Endothelial cell of umbilical vein (primary cell): ENCODE measurements around the gene MDFI. TPM values are rescaled to one million over a fixed set of nuclear protein-coding genes. Genes with fewer than 3 reads are reported as not detected.

Source experiments
- BruUV-seq: library from RNA; stranded (reverse); fragments of 400-500 nt; replicated peaks from 2 replicates; lab custom pipeline; 2021; lab: Mats Ljungman, UMichigan
- CTCF ChIA-PET: fragments of 300-600, 350-600 bp; sonication (Branson Sonifier 250); formaldehyde crosslinking; loops from one replicate; lab custom pipeline; 2021; ENCODE audit warnings: antibody characterized with exemption, inconsistent platforms; lab: Charles Lee
- POLR2A ChIA-PET: fragments of 300-600, 350-600 bp; sonication (Branson Sonifier 250); formaldehyde crosslinking; loops from one replicate; lab custom pipeline; 2021; ENCODE audit warnings: antibody characterized with exemption, inconsistent platforms; lab: Charles Lee
- DNase-seq: peaks from one replicate; pipeline ENCODE4 v3.0.0-alpha.2; 2011; ENCODE audit warnings: low read depth, low spot score
- FAIRE-seq: peaks from 2 replicates; lab custom pipeline; 2011; peaks lifted over from hg19 to GRCh38; lab: Jason Lieb, UNC
- H2AFZ ChIP-seq: 2 replicates; pipeline ENCODE4 v1.6.0; 2012; ENCODE audit warnings: low read depth, low read length, control low read depth, inconsistent platforms
- H3K27ac ChIP-seq: 2 replicates; pipeline ENCODE4 v1.5.1; 2011; ENCODE audit warnings: low read depth, mild to moderate bottlenecking, control low read depth, low read length, moderate library complexity; ENCODE audit not compliant: insufficient read depth
- H3K27me3 ChIP-seq, 2 experiments: 2 replicates each; pipeline versions ENCODE4 v1.6.0 to v1.6.1; 2011; ENCODE audit warnings: low read length in 2 of 2, mixed read lengths in 1 of 2; ENCODE audit not compliant: control insufficient read depth in 2 of 2, insufficient read depth in 2 of 2
- H3K36me3 ChIP-seq, 2 experiments: 2 replicates in 1 of 2; 3 replicates in 1 of 2; pipeline ENCODE4 v1.5.1; 2011; ENCODE audit warnings: low read length in 2 of 2, mild to moderate bottlenecking in 1 of 2, moderate library complexity in 1 of 2; ENCODE audit not compliant: control insufficient read depth in 2 of 2, insufficient read depth in 2 of 2; ENCODE audit errors: extremely low read depth in 1 of 2
- H3K4me1 ChIP-seq: 3 replicates; pipeline ENCODE4 v1.5.1; 2011; ENCODE audit warnings: mild to moderate bottlenecking, low read length; ENCODE audit not compliant: control insufficient read depth, insufficient read depth; ENCODE audit errors: extremely low read depth
- H3K4me2 ChIP-seq: 2 replicates; pipeline ENCODE4 v1.6.1; 2011; ENCODE audit warnings: low read length, control low read depth, mixed read lengths; ENCODE audit not compliant: insufficient read depth
- H3K4me3 ChIP-seq, 3 experiments: fragments of 200-600 bp in 1 of 3; sonication (generic), shearing (Covaris generic) in 1 of 3; replicated peaks in 1 of 3; 2 replicates each; pipeline ENCODE4 v1.5.1; 2011 to 2016; ENCODE audit warnings: control low read depth in 3 of 3, low read length in 3 of 3, mild to moderate bottlenecking in 2 of 3, inconsistent platforms in 1 of 3, low read depth in 1 of 3, moderate library complexity in 1 of 3; ENCODE audit not compliant: insufficient read depth in 1 of 3
- H3K79me2 ChIP-seq: 2 replicates; pipeline ENCODE4 v1.6.0; 2012; ENCODE audit warnings: low read length, inconsistent platforms; ENCODE audit not compliant: control insufficient read depth, insufficient read depth
- H3K9ac ChIP-seq: replicated peaks from 2 replicates; pipeline ENCODE3; 2011; ENCODE audit warnings: low read length, control low read depth; ENCODE audit not compliant: insufficient read depth; ENCODE audit errors: extremely low read depth
- H3K9me1 ChIP-seq: replicated peaks from 3 replicates; pipeline ENCODE4 v1.6.0; 2011; ENCODE audit warnings: mild to moderate bottlenecking, low read length; ENCODE audit not compliant: control insufficient read depth, insufficient read depth; ENCODE audit errors: extremely low read depth
- H3K9me3 ChIP-seq: replicated peaks from 2 replicates; pipeline ENCODE4 v1.5.1; 2012; ENCODE audit warnings: low read length, inconsistent platforms; ENCODE audit not compliant: control insufficient read depth, insufficient read depth
- H4K20me1 ChIP-seq: replicated peaks from 2 replicates; pipeline ENCODE3; 2011; ENCODE audit warnings: mild to moderate bottlenecking, low read length; ENCODE audit not compliant: control insufficient read depth, insufficient read depth; ENCODE audit errors: extremely low read depth
- CTCF ChIP-seq, 2 donors: IDR thresholded peaks; 1 replicate in 1 of 2; 2 replicates in 1 of 2; pipeline ENCODE4 v1.5.1; 2011; ENCODE audit warnings: low read length in 2 of 2, mild to moderate bottlenecking in 2 of 2, moderate library complexity in 2 of 2, control low read depth in 1 of 2, inconsistent platforms in 1 of 2, low read depth in 1 of 2; ENCODE audit not compliant: insufficient read depth in 1 of 2; ENCODE audit errors: extremely low read depth in 1 of 2
- EZH2 ChIP-seq: IDR thresholded peaks from 2 replicates; pipeline ENCODE4 v1.6.1; 2012; ENCODE audit warnings: borderline replicate concordance, low read depth, mild to moderate bottlenecking, moderate library complexity, low read length, inconsistent platforms; ENCODE audit not compliant: severe bottlenecking
- FOS ChIP-seq: IDR thresholded peaks from 2 replicates; pipeline ENCODE4 v1.6.1; 2011; ENCODE audit warnings: mild to moderate bottlenecking, low read length, moderate library complexity, borderline replicate concordance; ENCODE audit not compliant: insufficient read depth
- GATA2 ChIP-seq: IDR thresholded peaks from 2 replicates; pipeline ENCODE4 v1.7.0; 2011; ENCODE audit warnings: low read depth, mild to moderate bottlenecking, moderate library complexity, mixed read lengths, low read length; ENCODE audit not compliant: insufficient read length, insufficient read depth
- JUN ChIP-seq: IDR thresholded peaks from 2 replicates; pipeline ENCODE4 v1.6.1; 2011; ENCODE audit warnings: borderline replicate concordance, low read depth; ENCODE audit not compliant: insufficient read length, insufficient read depth
- MAX ChIP-seq: IDR thresholded peaks from 2 replicates; pipeline ENCODE4 v1.6.1; 2011; ENCODE audit not compliant: insufficient read depth, insufficient read length
- MYC ChIP-seq: IDR thresholded peaks from one replicate; pipeline ENCODE4 v1.6.1; 2011; ENCODE audit warnings: mild to moderate bottlenecking, low read depth, low read length
- POLR2A ChIP-seq: IDR thresholded peaks from 2 replicates; pipeline ENCODE4 v1.6.1; 2012; ENCODE audit warnings: low read depth, mild to moderate bottlenecking, control low read depth, low read length
- POLR2AphosphoS5 ChIP-seq: IDR thresholded peaks from 2 replicates; pipeline ENCODE4 v1.6.1; 2012; ENCODE audit warnings: low read depth, mild to moderate bottlenecking, control low read depth, low read length, moderate library complexity; ENCODE audit not compliant: insufficient read depth
- dilution Hi-C: fragments of 300-500 bp; cut with MboI; formaldehyde crosslinking; loops from one replicate; pipeline ENCODE4 v1.15.0; 2019; ENCODE audit warnings: low sequenced_read_pairs; ENCODE audit not compliant: extremely low pct_ligation_motif_present
- intact Hi-C: fragments of 100-400 bp; cut with micrococcal nuclease; formaldehyde crosslinking; loops from one replicate; pipeline ENCODE4 v1.10.0; 2022
- polyA plus RNA-seq, 4 experiments: library from polyadenylated mRNA; depleted of rRNA in 3 of 4; stranded (reverse) in 3 of 4; unstranded in 1 of 4; fragments of >200 nt; gene quantifications; 2 replicates each; pipeline versions ENCODE4 v1.2.1 to v1.2.3, GENCODE V29; 2011 to 2012; ENCODE audit warnings: missing spikeins in 1 of 4
- total RNA-seq: library from RNA; stranded (reverse); gene quantifications from 2 replicates; pipeline ENCODE4 v1.2.3, GENCODE V29; 2021

Gene MDFI
- total and polyA plus RNA-seq, 2 donors (not counting 3 experiments of a cell fraction or from before 2014, with no cell fraction given) = 32.4 to 74.1 TPM

GRCh38 chr6:41655646-41656001 lies 17.4 kb downstream of the MDFI start:
- Histone ChIP-seq H3K79me2 (no peaks in the 10 kb centered on the region), H3K27me3 (no peaks in the 10 kb centered on the region), H3K4me2 (no peak overlapping the region), H3K27ac (peak overlapping the region; percentile 11), H4K20me1 (no peaks in the 10 kb centered on the region), H3K9ac (no peak overlapping the region), H3K4me3 (no peak overlapping the region), H3K9me3 (no peaks in the 10 kb centered on the region), H3K9me1 (no peaks in the 10 kb centered on the region), H2AFZ (no peak overlapping the region), H3K36me3 (peaks cover 0 to 20% of the 10 kb centered on the region in 2 experiments), H3K4me1 (peaks cover 17% of the 10 kb centered on the region)
- DNase-seq = no peak
- POLR2A ChIA-PET = interaction anchor here (0.6 kb wide), 1 partner anchor 123 kb away, joined by 4 read pairs; no protein-coding TSS in a partner anchor
- no peak for FAIRE-seq
- no TSS peak for BruUV-seq
- CTCF ChIA-PET = interaction anchor here (0.6 to 3.0 kb wide), 9 partner anchors 9 to 222 kb away, joined by 3 to 14 read pairs (median 4); no protein-coding TSS in a partner anchor
- TF ChIP-seq EZH2 = no peak
- TF ChIP-seq POLR2AphosphoS5 = no peak
- no peak for TF ChIP-seq MYC
- TF ChIP-seq FOS = no peak
- no peak for TF ChIP-seq JUN
- no peak for TF ChIP-seq POLR2A
- TF ChIP-seq MAX = no peak
- no peak for TF ChIP-seq CTCF (IDR thresholded peaks at IDR 0.05; ENCODE audit: extremely low read depth in 1 of 2, insufficient read depth in 1 of 2, low read depth in 1 of 2, low read length in 2 of 2)
- no peak for TF ChIP-seq GATA2
- intact Hi-C loops = loop anchor here (1.0 to 2.0 kb wide), 2 partner anchors 17 to 27 kb away; partner anchors contain the start of gene MDFI
- dilution Hi-C loops = no loop called here
